Activated T-cell treated with anti-CD3 and anti-CD28 coated beads, Interleukin-2, amount 50 U/mL, for 72 hours (primary cell): ENCODE data around the gene UGT2B17. TPM values are rescaled to one million over a fixed set of nuclear protein-coding genes. Genes with fewer than 3 reads are reported as not detected.
"Not testable (repeated sequence)": the region's sequence is repeated elsewhere in the genome, so short reads cannot be mapped to it uniquely, and the experiment has no call there.

Source experiments
- ATAC-seq, 2 donors: fragments of 150-1000 bp; cut with Tn5 transposase; replicated peaks in 1 of 2; 2 replicates each; pipeline ENCODE4 v1.10.0; 2021; ENCODE audit warnings: moderate library complexity in 2 of 2, mild to moderate bottlenecking in 1 of 2
- DNase-seq, 2 donors: peaks; one replicate each; pipeline ENCODE4 v3.0.0; 2021 to 2022; ENCODE audit warnings: mixed read lengths in 1 of 2
- H3K27ac Mint-ChIP-seq: one replicate; pipeline ENCODE4 v1.8.0; 2022; ENCODE audit warnings: mild to moderate bottlenecking, moderate library complexity, mixed read lengths
- H3K27me3 Mint-ChIP-seq: one replicate; pipeline ENCODE4 v1.8.0; 2022; ENCODE audit warnings: low read depth, mixed read lengths
- H3K36me3 Mint-ChIP-seq, 2 donors: one replicate each; pipeline ENCODE4 v1.8.0; 2022; ENCODE audit warnings: mixed read lengths in 2 of 2, mild to moderate bottlenecking in 1 of 2; ENCODE audit not compliant: insufficient read depth in 2 of 2
- H3K4me1 Mint-ChIP-seq: one replicate; pipeline ENCODE4 v1.8.0; 2022; ENCODE audit warnings: low read depth, mixed read lengths
- H3K4me3 Mint-ChIP-seq, 2 donors: one replicate each; pipeline ENCODE4 v1.8.0; 2022; ENCODE audit warnings: mild to moderate bottlenecking in 2 of 2, mixed read lengths in 2 of 2, moderate library complexity in 2 of 2
- H3K9me3 Mint-ChIP-seq, 2 donors: one replicate each; pipeline ENCODE4 v1.8.0; 2022; ENCODE audit warnings: mixed read lengths in 2 of 2
- total RNA-seq, 2 donors: library from RNA; stranded (reverse); gene quantifications; one replicate each; pipeline ENCODE4 v1.2.3, GENCODE V29; 2022

The UGT2B17 gene
- total RNA-seq, result not detected

DNA sequence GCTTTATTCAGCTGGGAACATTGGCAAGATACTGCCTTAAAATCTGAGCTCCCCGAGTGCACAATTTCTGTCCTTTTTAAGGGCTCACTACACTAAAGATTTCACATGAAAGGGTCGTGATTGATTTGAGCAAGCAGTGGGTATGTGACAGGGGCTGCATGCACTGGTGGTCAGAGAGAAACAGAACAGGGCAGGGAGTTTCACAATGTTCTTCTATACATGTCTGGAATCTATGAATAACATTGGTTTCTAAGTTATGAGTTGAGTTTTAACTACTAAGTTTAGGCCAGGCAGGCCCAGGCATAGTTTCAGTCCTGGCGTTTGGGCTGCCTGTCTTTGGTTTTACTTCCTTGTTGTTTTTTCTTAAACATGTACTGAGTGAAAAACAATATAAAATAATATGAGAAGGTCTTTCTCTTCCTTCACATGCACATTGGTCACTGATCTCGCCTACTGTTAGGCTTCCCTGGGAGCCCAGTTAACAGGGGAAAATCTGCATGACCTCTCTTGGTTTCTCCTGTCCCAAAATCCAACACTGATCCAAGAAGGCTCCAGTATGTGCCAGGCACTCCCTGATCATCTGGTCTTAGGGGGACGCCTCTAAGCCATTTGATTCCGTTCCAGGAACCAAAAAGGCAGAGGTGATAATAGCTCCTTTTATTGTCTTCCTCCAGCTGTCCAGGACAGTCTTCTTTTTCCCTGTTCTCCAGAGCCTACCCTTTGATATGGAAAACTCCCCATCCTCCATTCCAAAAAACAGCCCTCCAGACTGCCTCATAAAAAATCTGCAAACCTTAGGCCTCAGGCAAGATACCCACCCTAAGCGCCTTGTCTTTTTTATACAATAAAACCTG is at the start of gene UGT2B17:
Gene UGT2B17 (minus strand): TSS at position 51 of the 854 bp plus-strand sequence. CDS start 7,838 bp downstream, outside the sequence.
- DNase-seq (no peak), ATAC-seq (no peak)
- H3K4me3 Mint-ChIP-seq, result no peak within 1 kb of the TSS
- no peaks in the 10 kb centered on the region for H3K9me3 Mint-ChIP-seq
- H3K36me3 Mint-ChIP-seq, result no peaks in the 10 kb centered on the region
- H3K27ac Mint-ChIP-seq, result no peak within 1 kb of the TSS
- no peaks in the 10 kb centered on the region for H3K27me3 Mint-ChIP-seq
- H3K4me1 Mint-ChIP-seq, result no peaks in the 10 kb centered on the region

DNA sequence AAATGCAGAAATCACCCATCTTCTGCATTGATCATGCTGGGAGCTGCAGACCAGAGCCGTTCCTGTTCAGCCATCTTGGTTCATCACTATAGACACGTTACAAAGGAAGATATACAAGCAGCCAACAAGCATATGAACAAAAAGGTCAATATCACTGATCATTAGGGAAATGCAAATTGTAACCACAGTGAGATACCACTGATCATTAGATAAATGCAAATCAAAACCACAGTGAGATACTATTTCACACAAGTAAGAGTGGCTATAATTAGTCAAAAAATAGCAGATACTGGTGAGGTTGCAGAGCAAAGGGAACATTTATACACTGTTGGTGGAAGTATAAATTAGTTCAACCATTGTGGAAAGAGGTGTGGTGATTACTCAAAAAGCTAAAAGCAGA is 46.6 kb upstream of the UGT2B17 start:
- not testable (repeated sequence) for H3K9me3 Mint-ChIP-seq, H3K27me3 Mint-ChIP-seq, H3K36me3 Mint-ChIP-seq, H3K4me3 Mint-ChIP-seq, H3K4me1 Mint-ChIP-seq, DNase-seq, H3K27ac Mint-ChIP-seq, ATAC-seq

DNA sequence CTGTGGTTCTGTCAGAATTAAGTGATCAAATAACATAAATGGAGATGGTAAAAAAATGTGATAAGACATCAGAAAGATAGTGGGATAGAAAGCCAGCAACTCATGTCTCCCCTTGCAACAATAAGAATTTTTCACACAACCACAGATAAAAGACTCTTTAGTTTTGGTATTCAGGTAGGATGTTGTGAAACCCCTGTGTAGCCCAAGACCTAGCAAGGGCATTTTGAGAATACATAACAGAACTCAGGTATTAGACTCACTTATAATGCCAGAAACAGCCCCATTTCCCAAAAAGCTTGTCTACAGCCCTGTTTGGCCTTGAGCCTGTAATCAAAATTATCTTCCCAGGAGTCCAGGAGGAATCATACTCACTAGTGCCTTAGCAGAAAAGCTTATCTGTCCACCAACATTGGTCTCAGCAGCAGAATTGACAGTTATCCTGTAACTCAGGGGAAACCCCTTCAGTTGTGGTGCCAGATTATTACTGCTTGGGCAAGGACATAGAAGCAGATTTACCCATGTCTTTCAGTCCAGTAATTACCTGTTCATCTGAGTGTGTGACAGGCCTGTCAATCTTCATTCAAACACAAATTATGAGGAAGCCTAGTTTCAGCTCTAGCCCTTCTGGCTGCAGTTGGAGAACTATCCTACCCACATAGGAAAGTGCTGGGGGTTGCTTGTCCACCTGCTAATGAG is 41.0 kb upstream of the UGT2B17 start:
- ATAC-seq (no peak), DNase-seq (no peak)
- H3K27me3 Mint-ChIP-seq, result no peaks in the 10 kb centered on the region
- no peaks in the 10 kb centered on the region for H3K9me3 Mint-ChIP-seq
- no peaks in the 10 kb centered on the region for H3K4me1 Mint-ChIP-seq
- no peak overlapping the region for H3K4me3 Mint-ChIP-seq
- no peak overlapping the region for H3K27ac Mint-ChIP-seq
- no peaks in the 10 kb centered on the region for H3K36me3 Mint-ChIP-seq

DNA sequence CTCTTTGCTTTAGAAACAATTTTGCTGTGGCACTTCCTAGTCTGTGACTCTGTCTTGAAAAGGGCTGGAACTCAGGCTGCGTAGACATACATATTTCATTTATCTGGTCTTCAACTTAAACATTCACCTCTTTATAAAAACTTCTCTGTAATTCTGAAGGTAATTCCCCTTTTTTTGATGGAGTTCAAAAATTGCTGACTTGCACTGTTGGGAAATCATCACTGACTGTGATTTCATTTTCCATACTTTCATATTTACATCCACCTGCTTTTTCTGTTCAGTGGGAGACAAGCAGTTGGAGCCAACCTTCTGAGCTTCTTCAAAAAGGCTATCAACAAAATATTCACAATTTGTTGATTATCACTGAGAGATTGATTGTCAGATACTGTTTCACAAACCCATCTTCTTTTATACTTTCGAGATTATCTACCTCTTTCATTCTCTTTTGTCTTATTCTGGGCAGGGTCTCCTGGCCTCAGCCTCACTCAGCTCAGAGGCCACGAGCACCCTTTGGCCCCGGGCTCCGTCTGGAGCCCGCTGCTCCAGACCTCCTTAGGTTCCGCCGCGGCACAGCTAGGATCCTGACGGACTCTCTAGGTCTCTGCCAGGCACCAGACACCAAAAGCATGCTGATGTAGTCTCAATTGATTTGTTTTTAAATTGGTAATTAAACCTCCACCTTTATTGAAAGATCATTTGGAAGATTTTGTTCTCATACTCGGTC is 39.7 kb upstream of the UGT2B17 start:
- no peak for DNase-seq
- Mint-ChIP-seq H3K27me3 (no peaks in the 10 kb centered on the region), H3K36me3 (no peaks in the 10 kb centered on the region), H3K4me1 (no peaks in the 10 kb centered on the region), H3K4me3 (no peak overlapping the region), H3K27ac (no peak overlapping the region), H3K9me3 (no peaks in the 10 kb centered on the region)
- ATAC-seq, result no peak

DNA sequence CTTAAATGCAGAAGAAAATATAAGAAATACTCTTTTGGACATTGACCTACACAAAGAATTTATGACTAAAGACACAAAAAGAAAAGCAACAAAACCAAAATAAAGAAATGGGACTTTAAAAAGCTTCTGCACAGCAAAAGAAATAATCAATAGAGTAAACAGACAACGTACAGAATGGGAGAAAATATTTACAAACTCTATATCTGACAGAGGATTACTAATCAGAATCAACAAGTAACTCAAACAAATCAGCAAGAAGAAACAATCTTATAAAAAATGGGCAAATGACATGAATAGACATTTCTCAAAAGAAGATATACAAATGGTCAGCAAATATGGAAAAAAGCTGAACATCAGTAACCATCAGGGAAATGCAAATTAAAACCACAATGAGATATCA is 37.6 kb upstream of the UGT2B17 start:
- H3K4me1 Mint-ChIP-seq, result no peaks in the 10 kb centered on the region
- peaks cover 0 to 3% of the 10 kb centered on the region in 2 donors for H3K9me3 Mint-ChIP-seq

DNA sequence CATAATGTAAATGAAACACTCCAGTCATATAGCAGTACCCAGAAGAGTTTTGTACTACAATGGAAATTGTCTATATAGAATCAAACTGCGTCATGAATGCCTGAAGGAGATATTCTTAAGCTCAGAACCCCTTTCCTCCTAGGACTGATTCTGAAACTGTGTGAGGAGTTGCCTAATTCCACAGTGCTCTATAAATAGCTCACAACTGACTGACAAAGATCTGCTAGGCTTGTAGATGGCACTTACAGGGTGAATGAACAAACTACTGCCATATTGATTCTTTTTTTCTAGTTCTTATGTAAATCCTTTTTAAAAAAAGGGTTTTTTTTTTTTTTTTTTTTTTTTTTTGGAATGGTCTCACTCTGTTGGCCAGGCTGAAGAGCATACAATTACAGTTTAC is 30.1 kb upstream of the UGT2B17 start:
- Mint-ChIP-seq H3K27me3 (peaks cover 6% of the 10 kb centered on the region), H3K4me3 (no peak overlapping the region), H3K36me3 (no peaks in the 10 kb centered on the region), H3K27ac (no peak overlapping the region), H3K4me1 (no peaks in the 10 kb centered on the region), H3K9me3 (peaks cover 0 to 3% of the 10 kb centered on the region in 2 donors)
- DNase-seq (no peak), ATAC-seq (no peak)

More for the DNA sequence above, 37.6 kb upstream of the UGT2B17 start:
- no peak for DNase-seq
- H3K36me3 Mint-ChIP-seq, result no peaks in the 10 kb centered on the region
- no peak for ATAC-seq
- peaks cover 6% of the 10 kb centered on the region for H3K27me3 Mint-ChIP-seq
- no peak overlapping the region for H3K27ac Mint-ChIP-seq
- no peak overlapping the region for H3K4me3 Mint-ChIP-seq

DNA sequence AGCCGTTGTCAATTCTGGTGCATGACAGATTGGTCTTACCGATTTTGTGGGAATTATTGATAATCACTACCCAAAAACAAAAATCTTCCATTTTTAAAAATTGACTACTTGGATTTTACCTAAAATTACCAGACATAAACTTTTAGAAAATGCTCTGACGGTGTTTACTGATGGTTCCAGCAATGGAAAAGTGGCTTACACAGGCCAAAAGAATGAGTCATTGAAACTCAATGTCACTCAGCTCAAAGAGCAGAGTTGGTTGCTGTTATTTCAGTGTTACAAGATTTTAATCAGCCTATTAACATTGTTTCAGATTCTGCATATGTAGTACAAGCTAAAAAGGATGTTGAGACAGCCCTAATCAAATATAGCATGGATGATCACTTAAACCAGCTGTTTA is 23.0 kb upstream of the UGT2B17 start:
- Mint-ChIP-seq H3K27me3 (no peaks in the 10 kb centered on the region), H3K36me3 (no peaks in the 10 kb centered on the region)

DNA sequence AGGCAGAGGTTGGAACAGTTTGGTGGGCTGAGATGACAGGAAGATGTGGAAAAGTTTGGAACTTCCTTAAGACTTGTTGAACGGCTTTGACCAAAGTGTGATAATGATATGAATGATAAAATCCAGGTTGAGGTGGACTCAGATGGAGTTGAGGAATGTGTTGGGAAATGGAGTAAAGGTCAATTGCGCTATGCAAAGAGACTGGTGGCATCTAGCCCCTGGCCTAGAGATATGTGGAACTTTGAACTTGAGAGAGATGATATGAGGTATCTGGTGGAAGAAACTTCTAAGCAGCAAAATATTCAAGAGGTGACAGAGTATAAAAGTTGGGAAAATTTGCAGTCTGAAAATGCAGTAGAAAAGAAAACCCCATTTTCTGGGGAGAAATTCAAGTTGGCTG is 21.4 kb upstream of the UGT2B17 start:
- no peak overlapping the region for H3K27ac Mint-ChIP-seq
- H3K9me3 Mint-ChIP-seq, result no peaks in the 10 kb centered on the region
- no peak for ATAC-seq
- H3K27me3 Mint-ChIP-seq, result no peaks in the 10 kb centered on the region
- DNase-seq, result no peak
- no peak overlapping the region for H3K4me3 Mint-ChIP-seq
- H3K36me3 Mint-ChIP-seq, result no peaks in the 10 kb centered on the region
- H3K4me1 Mint-ChIP-seq, result no peaks in the 10 kb centered on the region

More for the DNA sequence above, 23.0 kb upstream of the UGT2B17 start:
- no peak for ATAC-seq
- no peak overlapping the region for H3K4me3 Mint-ChIP-seq
- no peaks in the 10 kb centered on the region for H3K4me1 Mint-ChIP-seq
- H3K9me3 Mint-ChIP-seq, result no peaks in the 10 kb centered on the region
- H3K27ac Mint-ChIP-seq, result no peak overlapping the region
- no peak for DNase-seq

DNA sequence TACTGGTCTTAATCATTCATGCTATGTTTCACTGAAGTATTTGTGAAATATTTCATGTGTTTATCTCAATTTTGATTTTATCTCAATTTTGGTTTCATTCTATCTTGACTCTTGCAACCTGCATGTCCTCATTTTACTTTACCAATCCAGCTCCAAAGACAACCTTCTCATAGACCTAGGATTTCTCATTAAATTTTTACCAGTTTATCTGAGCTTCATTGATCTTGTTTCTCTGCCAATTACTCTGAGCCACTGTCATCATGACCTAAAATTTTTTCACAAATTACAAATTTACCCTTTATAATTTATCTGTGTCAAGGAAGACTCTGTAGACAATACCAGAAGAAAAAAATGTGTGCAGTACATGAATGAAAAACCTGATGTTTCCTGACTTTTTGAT is 18.6 kb upstream of the UGT2B17 start:
- Mint-ChIP-seq H3K27me3 (no peaks in the 10 kb centered on the region), H3K4me3 (no peak overlapping the region), H3K27ac (no peak overlapping the region), H3K9me3 (no peaks in the 10 kb centered on the region), H3K4me1 (no peaks in the 10 kb centered on the region), H3K36me3 (no peaks in the 10 kb centered on the region)
- ATAC-seq, result no peak
- DNase-seq, result no peak

DNA sequence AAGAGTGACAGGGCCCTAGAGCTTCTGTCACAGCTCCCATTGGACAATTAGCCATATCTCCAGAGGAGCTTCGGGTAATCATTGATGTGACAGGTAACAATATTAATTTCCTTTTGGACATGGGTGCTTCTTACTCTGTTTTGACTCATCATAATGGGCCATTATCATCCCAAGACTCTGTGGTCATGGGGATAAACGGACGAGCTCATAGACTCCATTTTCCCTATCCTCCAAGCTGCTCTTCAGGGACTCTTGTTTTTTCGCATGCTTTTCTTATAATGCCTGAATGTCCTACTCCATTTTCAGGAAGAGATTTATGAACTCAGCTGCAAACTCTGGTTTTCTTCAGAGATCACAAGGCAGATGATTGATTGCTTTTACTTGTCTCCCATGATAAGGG is 17.0 kb upstream of the UGT2B17 start:
- Mint-ChIP-seq H3K27me3 (no peaks in the 10 kb centered on the region), H3K27ac (no peak overlapping the region), H3K9me3 (no peaks in the 10 kb centered on the region), H3K4me1 (no peaks in the 10 kb centered on the region), H3K4me3 (no peak overlapping the region), H3K36me3 (no peaks in the 10 kb centered on the region)
- ATAC-seq, result no peak
- DNase-seq, result no peak

DNA sequence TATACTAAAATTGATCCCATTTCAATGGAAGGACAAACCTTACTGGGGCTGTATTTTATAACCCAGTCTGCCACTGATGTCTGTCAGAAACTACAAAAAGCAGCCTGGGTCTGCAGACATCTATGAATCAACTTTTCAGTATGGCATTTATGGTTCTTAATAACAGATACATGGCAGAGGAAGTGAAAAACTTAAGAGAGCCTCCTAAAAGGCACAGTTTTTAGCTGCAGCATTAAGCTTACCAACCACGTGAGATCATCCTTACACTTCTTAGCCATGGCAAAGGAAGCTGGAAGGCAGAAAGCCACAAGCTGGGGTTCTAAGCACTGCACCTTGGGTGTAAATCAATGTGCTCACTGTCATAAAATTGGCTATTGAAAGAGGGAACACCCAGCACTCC is 16.6 kb upstream of the UGT2B17 start:
- no peaks in the 10 kb centered on the region for H3K4me1 Mint-ChIP-seq
- no peaks in the 10 kb centered on the region for H3K36me3 Mint-ChIP-seq
- no peak overlapping the region for H3K27ac Mint-ChIP-seq
- H3K4me3 Mint-ChIP-seq, result no peak overlapping the region
- no peaks in the 10 kb centered on the region for H3K27me3 Mint-ChIP-seq
- ATAC-seq, result no peak
- no peak for DNase-seq
- H3K9me3 Mint-ChIP-seq, result no peaks in the 10 kb centered on the region

DNA sequence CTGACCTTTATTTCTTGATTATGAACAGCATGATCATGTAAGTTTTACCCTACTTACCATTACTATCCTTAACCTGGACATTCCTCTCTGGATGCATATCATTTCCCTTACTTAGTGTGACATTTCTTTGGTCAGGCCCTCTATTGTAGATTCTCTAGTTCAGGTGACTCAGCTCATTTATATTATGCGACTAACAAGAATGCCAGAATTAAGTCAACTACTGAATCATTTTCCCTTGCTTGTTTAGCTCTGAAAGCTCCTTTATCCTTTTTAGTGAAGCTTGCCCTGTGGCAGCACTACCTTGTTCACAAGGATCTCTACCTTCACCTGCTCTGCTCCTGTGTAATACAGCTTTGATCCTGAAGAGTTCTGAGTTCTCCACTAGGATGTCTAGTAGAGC is 15.1 kb upstream of the UGT2B17 start:
- Mint-ChIP-seq H3K27ac (no peak overlapping the region), H3K4me3 (no peak overlapping the region), H3K36me3 (no peaks in the 10 kb centered on the region), H3K27me3 (no peaks in the 10 kb centered on the region), H3K4me1 (no peaks in the 10 kb centered on the region), H3K9me3 (no peaks in the 10 kb centered on the region)
- ATAC-seq (no peak), DNase-seq (no peak)

DNA sequence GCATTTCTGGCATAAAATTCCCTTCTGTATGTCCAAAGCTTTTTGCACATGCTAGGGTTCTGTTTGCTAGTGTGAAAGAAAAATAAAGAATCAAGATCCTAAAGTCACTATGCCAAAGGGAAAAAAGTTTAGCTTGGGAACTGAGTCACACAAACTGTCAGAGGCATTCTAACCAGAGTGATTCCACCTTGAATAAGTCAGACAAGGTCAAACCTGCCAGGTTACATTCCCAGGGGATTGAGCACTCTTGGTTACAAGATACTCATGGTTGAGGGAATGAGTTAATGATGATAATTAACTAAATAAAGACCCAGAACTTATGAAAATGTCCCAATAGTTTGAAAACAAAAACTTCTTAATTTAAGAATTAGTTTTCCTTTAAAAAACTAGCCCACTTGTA is 13.7 kb upstream of the UGT2B17 start:
- DNase-seq, result no peak
- Mint-ChIP-seq H3K27ac (no peak overlapping the region), H3K4me1 (no peaks in the 10 kb centered on the region), H3K36me3 (no peaks in the 10 kb centered on the region), H3K9me3 (no peaks in the 10 kb centered on the region), H3K4me3 (no peak overlapping the region), H3K27me3 (no peaks in the 10 kb centered on the region)
- no peak for ATAC-seq
